ENCODE data around the gene ROPN1B. TPM values are rescaled to one million over a fixed set of nuclear protein-coding genes. Genes with fewer than 3 reads are reported as not detected.
"Not testable (repeated sequence)": the region's sequence is repeated elsewhere in the genome, so short reads cannot be mapped to it uniquely, and the experiment has no call there.

The ROPN1B gene
- total RNA-seq, 1 donor from 2014 or later = not detected

- FAIRE-seq; H3K4me3 ChIP-seq (ENCODE audit: low read depth, low read length); H3K36me3 ChIP-seq (ENCODE audit: control insufficient read depth, insufficient read depth, low read length); DNase-seq (ENCODE audit: low read depth); H3K27me3 ChIP-seq (ENCODE audit: control insufficient read depth, insufficient read depth, low read length): not testable (repeated sequence)
Observed at GRCh38 chr3:125933397-125934173, 35.4 kb upstream of the ROPN1B start.

GRCh38 chr3:125935252-125935874 lies 33.6 kb upstream of the ROPN1B start:
- FAIRE-seq; H3K36me3 ChIP-seq (ENCODE audit: control insufficient read depth, insufficient read depth, low read length); H3K4me3 ChIP-seq (ENCODE audit: low read depth, low read length); H3K27me3 ChIP-seq (ENCODE audit: control insufficient read depth, insufficient read depth, low read length): not testable (repeated sequence)
- peak; percentile 64 for DNase-seq (ENCODE audit: low read depth)

GRCh38 chr3:125936210-125936815 lies 32.7 kb upstream of the ROPN1B start:
- DNase-seq (ENCODE audit: low read depth); H3K27me3 ChIP-seq (ENCODE audit: control insufficient read depth, insufficient read depth, low read length); H3K4me3 ChIP-seq (ENCODE audit: low read depth, low read length); H3K36me3 ChIP-seq (ENCODE audit: control insufficient read depth, insufficient read depth, low read length): not testable (repeated sequence)
- TF ChIP-seq CTCF (IDR thresholded peaks at IDR 0.05; ENCODE audit: insufficient read depth, low read length, severe bottlenecking) = peak; percentile 6
- FAIRE-seq = peak; percentile 13

GRCh38 chr3:125936891-125937290 lies 32.1 kb upstream of the ROPN1B start:
- not testable (repeated sequence) for H3K27me3 ChIP-seq (ENCODE audit: control insufficient read depth, insufficient read depth, low read length); H3K4me3 ChIP-seq (ENCODE audit: low read depth, low read length); DNase-seq (ENCODE audit: low read depth); H3K36me3 ChIP-seq (ENCODE audit: control insufficient read depth, insufficient read depth, low read length); FAIRE-seq

- not testable (repeated sequence) for H3K36me3 ChIP-seq (ENCODE audit: control insufficient read depth, insufficient read depth, low read length); H3K27me3 ChIP-seq (ENCODE audit: control insufficient read depth, insufficient read depth, low read length); FAIRE-seq; H3K4me3 ChIP-seq (ENCODE audit: low read depth, low read length)
- DNase-seq (ENCODE audit: low read depth) = peak; percentile 40
Observed at GRCh38 chr3:125947806-125948205, 21.2 kb upstream of the ROPN1B start.

- not testable (repeated sequence) for H3K36me3 ChIP-seq (ENCODE audit: control insufficient read depth, insufficient read depth, low read length); FAIRE-seq; H3K4me3 ChIP-seq (ENCODE audit: low read depth, low read length); H3K27me3 ChIP-seq (ENCODE audit: control insufficient read depth, insufficient read depth, low read length)
- peak; percentile 48 for DNase-seq (ENCODE audit: low read depth)
Observed at GRCh38 chr3:125948901-125949300, 20.1 kb upstream of the ROPN1B start.

GRCh38 chr3:125951176-125951575 lies 17.8 kb upstream of the ROPN1B start:
- not testable (repeated sequence) for H3K36me3 ChIP-seq (ENCODE audit: control insufficient read depth, insufficient read depth, low read length)

GRCh38 chr3:125957020-125957419 lies 12.0 kb upstream of the ROPN1B start:
- DNase-seq (ENCODE audit: low read depth) = not testable (repeated sequence)

More at GRCh38 chr3:125951176-125951575, 17.8 kb upstream of the ROPN1B start:
- H3K27me3 ChIP-seq (ENCODE audit: control insufficient read depth, insufficient read depth, low read length); DNase-seq (ENCODE audit: low read depth); FAIRE-seq; H3K4me3 ChIP-seq (ENCODE audit: low read depth, low read length): not testable (repeated sequence)

GRCh38 chr3:125957674-125958510 lies 11.1 kb upstream of the ROPN1B start:
- no peak for DNase-seq (ENCODE audit: low read depth)
- Histone ChIP-seq H3K4me3 (ENCODE audit: low read depth, low read length) (no peak overlapping the region), H3K36me3 (ENCODE audit: control insufficient read depth, insufficient read depth, low read length) (no peaks in the 10 kb centered on the region), H3K27me3 (ENCODE audit: control insufficient read depth, insufficient read depth, low read length) (peaks cover 2% of the 10 kb centered on the region)
- no peak for TF ChIP-seq CTCF (IDR thresholded peaks at IDR 0.05; ENCODE audit: insufficient read depth, low read length, severe bottlenecking)
- FAIRE-seq = no peak

More at GRCh38 chr3:125957020-125957419, 12.0 kb upstream of the ROPN1B start:
- H3K27me3 ChIP-seq (ENCODE audit: control insufficient read depth, insufficient read depth, low read length); FAIRE-seq; H3K36me3 ChIP-seq (ENCODE audit: control insufficient read depth, insufficient read depth, low read length); H3K4me3 ChIP-seq (ENCODE audit: low read depth, low read length): not testable (repeated sequence)
